ENCODE data around the gene SIL1. TPM values are rescaled to one million over a fixed set of nuclear protein-coding genes. Genes with fewer than 3 reads are reported as not detected.

SIL1 gene
- total RNA-seq, 1 experiment from 2014 or later, result 46.5 TPM

- no peak overlapping the region for H3K27ac ChIP-seq
- H4K20me1 ChIP-seq (ENCODE audit: insufficient read depth), result no peaks in the 10 kb centered on the region
- no peak overlapping the region for H3K4me2 ChIP-seq
- POLR2A ChIA-PET (ENCODE audit: unreplicated experiment), result interaction anchor here (0.5 to 0.7 kb wide), 2 partner anchors 49 to 127 kb away, joined by 4 to 5 read pairs; partner anchors contain the start of gene SIL1
- H3K79me2 ChIP-seq (ENCODE audit: low read depth), result no peaks in the 10 kb centered on the region
- H3K27me3 ChIP-seq (ENCODE audit: insufficient read depth, low read depth), result no peaks in the 10 kb centered on the region
- H3K36me3 ChIP-seq (ENCODE audit: low read depth), result no peaks in the 10 kb centered on the region
- CTCF ChIA-PET, result no interaction called here
- H3K4me3 ChIP-seq, result no peak overlapping the region
- H3F3A ChIP-seq (ENCODE audit: insufficient read depth, low read depth), result peaks cover 9% of the 10 kb centered on the region; the same call in 1 of the 2 replicates
- intact Hi-C loops (cut with micrococcal nuclease; ENCODE audit: unreplicated experiment), result no loop called here
- no TSS peak for BruUV-seq (replicated peaks)
- TF ChIP-seq CTCF (conservative IDR thresholded peaks at IDR 0.05) (no peak), EZH2 (IDR thresholded peaks at IDR 0.05; ENCODE audit: low read depth) (no peak)
- no peaks in the 10 kb centered on the region for H3K9me2 ChIP-seq (ENCODE audit: insufficient read depth)
- peak in 1 of 2 experiments; percentile 60 for DNase-seq
- H3K9me3 ChIP-seq (ENCODE audit: insufficient read depth, low read depth), result no peaks in the 10 kb centered on the region
- H3K4me1 ChIP-seq (replicated peaks; ENCODE audit: insufficient read depth), result peaks cover 29% of the 10 kb centered on the region
- no peak overlapping the region for H2AFZ ChIP-seq
These were observed 48.5 kb downstream of the SIL1 start for GRCh38 chr5:139149477-139150199.

- Histone ChIP-seq H2AFZ (no peak overlapping the region), H3K4me1 (replicated peaks; ENCODE audit: insufficient read depth) (peaks cover 29% of the 10 kb centered on the region), H3K9me3 (ENCODE audit: insufficient read depth, low read depth) (no peaks in the 10 kb centered on the region), H3K27ac (no peak overlapping the region), H3K4me2 (0 out of 2 replicates have a peak overlapping the region, but pooled peaks have one; percentile 7), H3K27me3 (ENCODE audit: insufficient read depth, low read depth) (no peaks in the 10 kb centered on the region), H4K20me1 (ENCODE audit: insufficient read depth) (no peaks in the 10 kb centered on the region), H3K9me2 (ENCODE audit: insufficient read depth) (no peaks in the 10 kb centered on the region), H3F3A (ENCODE audit: insufficient read depth, low read depth) (peaks cover 9% of the 10 kb centered on the region; the same call in 1 of the 2 replicates), H3K36me3 (ENCODE audit: low read depth) (no peaks in the 10 kb centered on the region), H3K79me2 (ENCODE audit: low read depth) (no peaks in the 10 kb centered on the region), H3K4me3 (no peak overlapping the region)
- DNase-seq, result no peak
- no TSS peak for BruUV-seq (replicated peaks)
- ChIA-PET POLR2A (ENCODE audit: unreplicated experiment) (interaction anchor here (0.7 kb wide), 1 partner anchor 128 kb away, joined by 5 read pairs; no protein-coding TSS in a partner anchor), CTCF (no interaction called here)
- intact Hi-C loops (cut with micrococcal nuclease; ENCODE audit: unreplicated experiment), result no loop called here
- TF ChIP-seq EZH2 (IDR thresholded peaks at IDR 0.05; ENCODE audit: low read depth) (no peak), CTCF (conservative IDR thresholded peaks at IDR 0.05) (no peak)
These were observed 49.2 kb downstream of the SIL1 start for GRCh38 chr5:139148986-139149385.

- ChIA-PET CTCF (no interaction called here), POLR2A (ENCODE audit: unreplicated experiment) (no interaction called here)
- Histone ChIP-seq H2AFZ (no peak overlapping the region), H3K4me1 (replicated peaks; ENCODE audit: insufficient read depth) (peaks cover 29% of the 10 kb centered on the region), H3K4me2 (0 out of 2 replicates have a peak overlapping the region, but pooled peaks have one; percentile 7), H3K9me2 (ENCODE audit: insufficient read depth) (no peaks in the 10 kb centered on the region), H4K20me1 (ENCODE audit: insufficient read depth) (no peaks in the 10 kb centered on the region), H3K9me3 (ENCODE audit: insufficient read depth, low read depth) (no peaks in the 10 kb centered on the region), H3F3A (ENCODE audit: insufficient read depth, low read depth) (peaks cover 9% of the 10 kb centered on the region; the same call in 1 of the 2 replicates), H3K4me3 (no peak overlapping the region), H3K27me3 (ENCODE audit: insufficient read depth, low read depth) (no peaks in the 10 kb centered on the region), H3K79me2 (ENCODE audit: low read depth) (no peaks in the 10 kb centered on the region), H3K27ac (no peak overlapping the region), H3K36me3 (ENCODE audit: low read depth) (no peaks in the 10 kb centered on the region)
- DNase-seq, result peak; percentile 33 to 70
- TF ChIP-seq EZH2 (IDR thresholded peaks at IDR 0.05; ENCODE audit: low read depth), result no peak
- no peak for TF ChIP-seq CTCF (conservative IDR thresholded peaks at IDR 0.05)
- intact Hi-C loops (cut with micrococcal nuclease; ENCODE audit: unreplicated experiment), result no loop called here
- BruUV-seq (replicated peaks), result no TSS peak
These were observed 49.9 kb downstream of the SIL1 start for GRCh38 chr5:139148306-139148705.
